ENCODE data around the gene KANSL1. TPM values are rescaled to one million over a fixed set of nuclear protein-coding genes. Genes with fewer than 3 reads are reported as not detected.

Gene KANSL1
- total and polyA plus RNA-seq, 2 experiments from 2014 or later = 49.0 to 206 TPM

GRCh38 chr17:46032909-46033308, 160.3 kb downstream of the KANSL1 start:
- no peaks in the 10 kb centered on the region for H3K9me2 ChIP-seq (ENCODE audit: insufficient read depth)
- H3K79me2 ChIP-seq (replicated peaks; ENCODE audit: insufficient read depth) = no peaks in the 10 kb centered on the region
- no peak overlapping the region for H3K4me3 ChIP-seq
- peaks cover 23% of the 10 kb centered on the region for H3K4me1 Mint-ChIP-seq
- H3K36me3 ChIP-seq (ENCODE audit: insufficient read depth) = peaks cover 48% of the 10 kb centered on the region
- H3K36me3 Mint-ChIP-seq (ENCODE audit: low read depth) = peaks cover 85% of the 10 kb centered on the region
- peaks cover 13% of the 10 kb centered on the region for H3K27me3 Mint-ChIP-seq (ENCODE audit: insufficient read depth, low read depth, poor library complexity)
- H3K9me3 Mint-ChIP-seq = no peaks in the 10 kb centered on the region
- DNase-seq (ENCODE audit: low spot score) (no peak), ATAC-seq (no peak)
- H3K4me3 Mint-ChIP-seq = no peak overlapping the region
- H3K27ac ChIP-seq (ENCODE audit: low read depth) = no peak overlapping the region
- peaks cover 12% of the 10 kb centered on the region for H4K20me1 ChIP-seq (replicated peaks; ENCODE audit: insufficient read depth)
- H3K27me3 ChIP-seq (ENCODE audit: insufficient read depth) = no peaks in the 10 kb centered on the region
- H2AFZ ChIP-seq = no peak overlapping the region
- peaks cover 18% of the 10 kb centered on the region; the same call in 1 of the 2 replicates for H3F3A ChIP-seq (replicated peaks; ENCODE audit: low read depth)
- H3K4me2 ChIP-seq = no peak overlapping the region
- no peak overlapping the region for H3K27ac Mint-ChIP-seq
- TF ChIP-seq, protein P1, sequence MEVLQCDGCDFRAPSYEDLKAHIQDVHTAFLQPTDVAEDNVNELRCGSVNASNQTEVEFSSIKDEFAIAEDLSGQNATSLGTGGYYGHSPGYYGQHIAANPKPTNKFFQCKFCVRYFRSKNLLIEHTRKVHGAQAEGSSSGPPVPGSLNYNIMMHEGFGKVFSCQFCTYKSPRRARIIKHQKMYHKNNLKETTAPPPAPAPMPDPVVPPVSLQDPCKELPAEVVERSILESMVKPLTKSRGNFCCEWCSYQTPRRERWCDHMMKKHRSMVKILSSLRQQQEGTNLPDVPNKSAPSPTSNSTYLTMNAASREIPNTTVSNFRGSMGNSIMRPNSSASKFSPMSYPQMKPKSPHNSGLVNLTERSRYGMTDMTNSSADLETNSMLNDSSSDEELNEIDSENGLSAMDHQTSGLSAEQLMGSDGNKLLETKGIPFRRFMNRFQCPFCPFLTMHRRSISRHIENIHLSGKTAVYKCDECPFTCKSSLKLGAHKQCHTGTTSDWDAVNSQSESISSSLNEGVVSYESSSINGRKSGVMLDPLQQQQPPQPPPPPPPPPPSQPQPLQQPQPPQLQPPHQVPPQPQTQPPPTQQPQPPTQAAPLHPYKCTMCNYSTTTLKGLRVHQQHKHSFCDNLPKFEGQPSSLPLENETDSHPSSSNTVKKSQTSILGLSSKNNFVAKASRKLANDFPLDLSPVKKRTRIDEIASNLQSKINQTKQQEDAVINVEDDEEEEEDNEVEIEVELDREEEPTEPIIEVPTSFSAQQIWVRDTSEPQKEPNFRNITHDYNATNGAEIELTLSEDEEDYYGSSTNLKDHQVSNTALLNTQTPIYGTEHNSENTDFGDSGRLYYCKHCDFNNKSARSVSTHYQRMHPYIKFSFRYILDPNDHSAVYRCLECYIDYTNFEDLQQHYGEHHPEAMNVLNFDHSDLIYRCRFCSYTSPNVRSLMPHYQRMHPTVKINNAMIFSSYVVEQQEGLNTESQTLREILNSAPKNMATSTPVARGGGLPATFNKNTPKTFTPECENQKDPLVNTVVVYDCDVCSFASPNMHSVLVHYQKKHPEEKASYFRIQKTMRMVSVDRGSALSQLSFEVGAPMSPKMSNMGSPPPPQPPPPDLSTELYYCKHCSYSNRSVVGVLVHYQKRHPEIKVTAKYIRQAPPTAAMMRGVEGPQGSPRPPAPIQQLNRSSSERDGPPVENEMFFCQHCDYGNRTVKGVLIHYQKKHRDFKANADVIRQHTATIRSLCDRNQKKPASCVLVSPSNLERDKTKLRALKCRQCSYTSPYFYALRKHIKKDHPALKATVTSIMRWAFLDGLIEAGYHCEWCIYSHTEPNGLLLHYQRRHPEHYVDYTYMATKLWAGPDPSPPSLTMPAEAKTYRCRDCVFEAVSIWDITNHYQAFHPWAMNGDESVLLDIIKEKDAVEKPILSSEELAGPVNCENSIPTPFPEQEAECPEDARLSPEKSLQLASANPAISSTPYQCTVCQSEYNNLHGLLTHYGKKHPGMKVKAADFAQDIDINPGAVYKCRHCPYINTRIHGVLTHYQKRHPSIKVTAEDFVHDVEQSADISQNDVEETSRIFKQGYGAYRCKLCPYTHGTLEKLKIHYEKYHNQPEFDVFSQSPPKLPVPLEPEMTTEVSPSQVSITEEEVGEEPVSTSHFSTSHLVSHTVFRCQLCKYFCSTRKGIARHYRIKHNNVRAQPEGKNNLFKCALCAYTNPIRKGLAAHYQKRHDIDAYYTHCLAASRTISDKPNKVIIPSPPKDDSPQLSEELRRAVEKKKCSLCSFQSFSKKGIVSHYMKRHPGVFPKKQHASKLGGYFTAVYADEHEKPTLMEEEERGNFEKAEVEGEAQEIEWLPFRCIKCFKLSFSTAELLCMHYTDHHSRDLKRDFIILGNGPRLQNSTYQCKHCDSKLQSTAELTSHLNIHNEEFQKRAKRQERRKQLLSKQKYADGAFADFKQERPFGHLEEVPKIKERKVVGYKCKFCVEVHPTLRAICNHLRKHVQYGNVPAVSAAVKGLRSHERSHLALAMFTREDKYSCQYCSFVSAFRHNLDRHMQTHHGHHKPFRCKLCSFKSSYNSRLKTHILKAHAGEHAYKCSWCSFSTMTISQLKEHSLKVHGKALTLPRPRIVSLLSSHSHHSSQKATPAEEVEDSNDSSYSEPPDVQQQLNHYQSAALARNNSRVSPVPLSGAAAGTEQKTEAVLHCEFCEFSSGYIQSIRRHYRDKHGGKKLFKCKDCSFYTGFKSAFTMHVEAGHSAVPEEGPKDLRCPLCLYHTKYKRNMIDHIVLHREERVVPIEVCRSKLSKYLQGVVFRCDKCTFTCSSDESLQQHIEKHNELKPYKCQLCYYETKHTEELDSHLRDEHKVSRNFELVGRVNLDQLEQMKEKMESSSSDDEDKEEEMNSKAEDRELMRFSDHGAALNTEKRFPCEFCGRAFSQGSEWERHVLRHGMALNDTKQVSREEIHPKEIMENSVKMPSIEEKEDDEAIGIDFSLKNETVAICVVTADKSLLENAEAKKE (CRISPR knock-in tag; IDR thresholded peaks at IDR 0.05) = no peak
- TF ChIP-seq CREB1 (CRISPR knock-in tag; IDR thresholded peaks at IDR 0.05; ENCODE audit: low read depth) = no peak
- no peak for TF ChIP-seq ZNF114 (CRISPR knock-in tag; IDR thresholded peaks at IDR 0.05)
- H3K4me1 ChIP-seq (ENCODE audit: insufficient read depth) = peaks cover 20% of the 10 kb centered on the region

- H2AFZ ChIP-seq = no peak overlapping the region
- peaks cover 18% of the 10 kb centered on the region for H3F3A ChIP-seq (replicated peaks; ENCODE audit: low read depth)
- H3K4me1 ChIP-seq (ENCODE audit: insufficient read depth) = peaks cover 30% of the 10 kb centered on the region
- peaks cover 33% of the 10 kb centered on the region for H3K4me1 Mint-ChIP-seq
- peaks cover 76% of the 10 kb centered on the region for H3K36me3 Mint-ChIP-seq (ENCODE audit: low read depth)
- no peaks in the 10 kb centered on the region for H3K9me3 Mint-ChIP-seq
- no peaks in the 10 kb centered on the region for H3K27me3 ChIP-seq (ENCODE audit: insufficient read depth)
- H3K27ac Mint-ChIP-seq = no peak overlapping the region
- no peak overlapping the region for H3K27ac ChIP-seq (ENCODE audit: low read depth)
- ATAC-seq (no peak), DNase-seq (ENCODE audit: low spot score) (no peak)
- H3K4me2 ChIP-seq = no peak overlapping the region
- H3K9me2 ChIP-seq (ENCODE audit: insufficient read depth) = no peaks in the 10 kb centered on the region
- H4K20me1 ChIP-seq (replicated peaks; ENCODE audit: insufficient read depth) = peaks cover 10% of the 10 kb centered on the region
- H3K36me3 ChIP-seq (ENCODE audit: insufficient read depth) = peaks cover 39% of the 10 kb centered on the region
- H3K4me3 ChIP-seq = no peak overlapping the region
- no peak overlapping the region for H3K4me3 Mint-ChIP-seq
- no peaks in the 10 kb centered on the region for H3K79me2 ChIP-seq (replicated peaks; ENCODE audit: insufficient read depth)
- H3K27me3 Mint-ChIP-seq (ENCODE audit: insufficient read depth, low read depth, poor library complexity) = peaks cover 20% of the 10 kb centered on the region
- TF ChIP-seq ZNF331 (CRISPR knock-in tag; IDR thresholded peaks at IDR 0.05; ENCODE audit: low read depth) = no peak
- no peak for TF ChIP-seq EZH2phosphoT487 (IDR thresholded peaks at IDR 0.05; ENCODE audit: unreplicated experiment)
- no peak for TF ChIP-seq REST (IDR thresholded peaks at IDR 0.05; ENCODE audit: unreplicated experiment)
- TF ChIP-seq JUNB (IDR thresholded peaks at IDR 0.05; ENCODE audit: unreplicated experiment) = no peak
- TF ChIP-seq EZH2 (IDR thresholded peaks at IDR 0.05; ENCODE audit: low read depth, unreplicated experiment) = no peak
- no peak for TF ChIP-seq POLR2AphosphoS5 (IDR thresholded peaks at IDR 0.05; ENCODE audit: low read depth)
- TF ChIP-seq CREB1 (CRISPR knock-in tag; IDR thresholded peaks at IDR 0.05; ENCODE audit: low read depth) = no peak
These were observed 161.3 kb downstream of the KANSL1 start for GRCh38 chr17:46031920-46032319.
